GM21723 (cell line): Measurements from ENCODE around the gene TBX10.
"Not testable (repeated sequence)": the region's sequence is repeated elsewhere in the genome, so short reads cannot be mapped to it uniquely, and the experiment has no call there.

Experiments
- ATAC-seq: cut with Tn5 transposase; IDR thresholded peaks from one replicate; pipeline ENCODE4 v1.9.1; 2021; ENCODE audit warnings: mild to moderate bottlenecking, moderate library complexity; ENCODE audit not compliant: unreplicated experiment

TBX10 gene

DNA sequence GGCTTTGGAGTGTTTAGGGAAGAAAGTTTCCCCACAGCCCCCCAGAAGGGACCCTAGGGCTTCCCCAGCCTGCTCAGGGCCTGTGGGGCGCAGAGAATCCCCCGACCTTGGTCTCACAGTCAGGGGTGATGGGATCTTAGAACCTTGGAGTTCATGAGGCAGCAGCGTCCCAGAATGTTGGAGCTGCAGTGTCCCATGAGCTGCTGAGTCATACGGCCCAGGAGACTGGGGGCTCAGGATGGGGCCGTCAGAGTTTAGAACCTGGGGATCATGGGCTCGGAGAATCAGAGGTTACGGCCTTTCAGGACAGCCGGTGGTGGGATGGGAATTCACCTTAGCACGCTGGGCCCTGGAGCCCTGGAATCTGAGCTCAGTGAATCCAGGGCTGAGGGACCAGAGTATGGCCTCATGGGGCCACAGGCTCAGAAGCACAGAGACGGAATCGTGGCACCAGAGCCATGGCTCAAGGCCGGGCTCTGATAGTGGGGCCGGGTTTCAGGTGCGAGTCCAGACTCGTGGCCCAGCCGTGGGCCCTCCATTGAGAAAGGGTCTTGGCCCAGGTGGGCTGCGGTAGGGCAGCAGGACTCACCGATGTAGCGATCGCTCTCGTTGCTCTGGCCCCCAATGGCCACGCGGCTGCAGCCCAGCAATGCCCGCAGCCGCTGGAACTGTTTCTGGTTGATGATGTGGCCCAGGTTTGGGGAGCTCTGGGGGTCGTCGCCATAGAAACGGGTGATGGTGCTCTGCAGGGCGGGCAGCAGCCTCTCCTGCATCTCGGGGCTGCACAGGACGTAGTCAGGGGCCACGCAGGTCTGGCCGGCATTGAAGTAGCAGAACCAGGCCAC, 25.4 kb upstream of the TBX10 start:
- ATAC-seq: no peak

DNA sequence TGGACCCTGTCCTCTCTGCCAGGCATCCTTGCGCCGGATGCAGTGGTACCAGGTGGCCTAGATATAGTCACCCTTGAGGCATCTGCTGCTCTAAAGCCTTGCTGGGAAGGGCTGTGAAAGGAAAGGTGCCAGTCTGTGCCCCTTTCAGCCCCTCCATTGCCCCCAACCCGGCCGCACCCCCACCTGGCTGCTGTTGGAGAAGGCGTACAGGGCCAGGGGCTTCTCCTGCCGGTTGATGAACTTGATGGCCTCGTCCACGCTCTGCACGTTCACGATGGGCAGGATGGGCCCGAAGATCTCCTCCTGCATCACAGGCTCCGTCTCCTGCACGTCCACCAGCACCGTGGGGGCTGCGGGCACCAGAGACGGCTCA, 24.6 kb upstream of the TBX10 start:
- no peak for ATAC-seq

DNA sequence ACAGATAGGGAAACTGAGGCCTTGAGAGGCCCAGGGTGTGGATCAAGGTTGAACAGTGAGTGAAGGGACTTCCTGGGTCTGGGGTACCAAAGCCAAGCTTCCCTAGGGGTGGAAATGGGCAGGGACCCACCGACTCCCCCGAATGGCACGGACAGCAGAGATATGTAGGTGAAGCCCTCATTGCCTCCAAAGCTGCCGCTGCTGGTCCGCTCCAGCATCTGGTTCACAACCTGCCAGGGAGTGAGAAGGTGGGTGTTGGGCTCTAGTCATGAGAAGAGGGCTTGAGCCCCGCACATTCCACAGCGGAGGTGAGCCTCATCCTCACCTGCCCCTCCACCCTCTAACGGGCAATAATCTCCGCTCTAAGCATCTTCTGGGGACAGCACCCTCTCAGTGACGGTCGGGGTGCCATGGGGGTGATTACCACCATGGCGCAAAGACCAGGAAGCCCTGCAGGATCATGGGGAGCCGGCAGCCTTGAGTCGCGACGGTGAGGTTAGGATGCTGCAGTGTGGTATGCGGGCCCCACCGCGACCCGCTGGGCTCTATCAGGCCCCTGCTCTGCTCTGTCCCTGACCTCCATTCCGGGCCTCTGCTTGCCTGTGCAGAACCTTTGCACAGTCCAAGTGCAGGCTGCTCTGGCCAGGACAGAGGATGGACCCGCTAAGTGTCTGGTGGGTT, 24.1 kb upstream of the TBX10 start:
- no peak for ATAC-seq

DNA sequence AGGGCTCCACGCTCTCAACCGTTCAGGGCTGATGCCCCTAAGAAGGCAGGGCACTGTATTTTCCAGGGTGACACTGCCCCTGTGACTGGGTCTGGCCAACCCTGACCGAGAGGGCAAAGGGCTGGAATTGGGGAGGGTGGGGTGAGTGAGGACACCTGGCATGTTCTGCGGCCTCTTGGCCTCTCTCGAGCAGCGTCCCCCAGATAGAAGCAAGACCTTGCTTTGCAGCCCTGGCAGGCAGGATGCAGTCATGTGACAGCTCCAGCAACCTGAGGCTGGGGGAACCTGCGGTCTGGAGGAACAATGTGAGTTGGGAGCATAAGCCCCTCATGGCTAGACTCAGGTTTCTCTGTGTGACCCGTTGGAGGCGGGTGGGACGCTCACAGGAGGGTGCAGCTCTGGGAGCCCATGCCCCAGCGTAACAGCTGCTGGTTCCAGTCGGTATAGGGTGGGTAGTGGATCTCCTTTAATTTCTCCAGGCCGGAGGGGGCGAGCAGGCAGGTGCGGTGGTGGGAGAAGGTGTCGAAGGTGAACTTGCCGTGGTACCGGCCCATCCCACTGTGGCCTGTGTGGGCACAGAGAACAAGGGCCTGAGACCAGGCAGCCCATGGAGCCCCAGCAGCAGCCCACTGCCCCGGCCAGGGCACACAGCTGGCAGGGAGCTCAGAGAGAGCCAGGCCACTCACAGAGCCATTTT, 23.4 kb upstream of the TBX10 start:
- ATAC-seq: no peak

DNA sequence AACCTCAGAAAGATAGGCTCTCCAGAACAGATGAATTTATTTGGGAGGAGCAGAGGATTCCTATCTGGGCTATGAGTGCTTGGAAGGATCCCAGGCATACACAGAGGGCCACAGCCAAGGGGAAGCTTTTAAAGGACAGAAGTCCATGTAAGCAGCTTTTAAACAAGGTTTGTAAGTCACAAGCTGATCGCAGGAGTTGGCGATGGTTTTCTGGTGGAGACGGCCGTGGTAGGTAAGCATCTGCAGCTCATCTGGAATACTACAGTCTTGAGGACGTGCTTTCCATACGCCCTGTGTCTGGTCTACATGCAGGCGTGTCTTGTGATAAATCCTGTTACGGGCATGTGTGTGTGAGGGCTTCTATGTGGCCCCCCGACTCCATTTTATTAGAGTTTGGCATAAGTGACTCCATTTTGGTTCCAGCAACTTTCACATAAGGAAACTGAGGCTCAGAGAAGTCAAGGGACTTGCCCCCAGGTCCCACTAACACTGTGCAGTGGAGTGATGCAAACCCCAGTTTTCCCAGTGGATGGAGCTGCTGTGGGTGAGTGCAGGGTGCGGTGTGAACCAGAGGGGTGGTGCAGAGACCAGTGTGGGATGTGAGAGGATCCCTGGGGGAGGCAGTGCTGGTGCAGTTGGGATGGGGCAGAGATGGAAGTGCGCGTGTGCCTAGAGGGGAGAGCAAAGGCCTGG, 22.7 kb upstream of the TBX10 start:
- ATAC-seq: no peak

DNA sequence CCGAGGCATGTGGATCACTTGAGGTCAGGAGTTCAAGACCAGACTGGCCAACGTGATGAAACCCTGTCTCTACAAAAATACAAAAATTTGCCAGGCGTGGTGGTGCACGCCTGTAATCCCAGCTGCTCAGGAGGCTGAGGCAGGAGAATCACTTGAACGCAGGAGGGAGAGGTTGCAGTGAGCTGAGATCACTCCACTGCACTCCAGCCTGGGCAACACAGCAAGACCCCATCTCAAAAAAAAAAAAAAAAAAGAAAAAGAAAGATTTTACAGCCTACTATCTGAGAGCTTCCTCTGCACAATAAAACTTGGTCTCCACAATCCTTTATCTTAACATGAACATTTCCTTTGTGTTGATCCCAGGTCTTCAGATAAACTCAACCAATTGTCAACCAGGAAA, 21.2 kb upstream of the TBX10 start:
- not testable (repeated sequence) for ATAC-seq

DNA sequence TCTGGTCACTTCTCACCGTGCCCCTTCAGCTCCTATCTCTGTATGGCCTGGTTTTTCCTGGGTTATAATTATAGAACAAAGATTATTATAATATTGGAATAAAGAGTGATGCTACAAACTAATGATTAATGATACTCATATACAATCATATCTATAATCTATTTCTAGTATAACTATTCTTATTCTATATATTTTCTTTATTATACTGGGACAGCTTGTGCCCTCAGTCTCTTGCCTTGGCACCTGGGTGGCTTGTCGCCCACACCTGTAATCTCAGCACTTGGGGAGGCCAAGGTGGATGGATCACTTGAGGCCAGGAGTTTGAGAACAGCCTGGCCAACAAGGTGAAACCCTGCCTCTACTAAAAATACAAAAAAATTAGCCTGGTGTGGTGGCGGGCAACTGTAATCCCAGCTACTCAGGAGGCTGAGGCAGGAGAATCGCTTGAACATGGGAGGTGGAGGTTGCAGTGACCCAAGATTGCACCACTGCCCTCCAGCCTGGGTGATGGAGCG, 20.1 kb upstream of the TBX10 start:
- ATAC-seq: not testable (repeated sequence)

DNA sequence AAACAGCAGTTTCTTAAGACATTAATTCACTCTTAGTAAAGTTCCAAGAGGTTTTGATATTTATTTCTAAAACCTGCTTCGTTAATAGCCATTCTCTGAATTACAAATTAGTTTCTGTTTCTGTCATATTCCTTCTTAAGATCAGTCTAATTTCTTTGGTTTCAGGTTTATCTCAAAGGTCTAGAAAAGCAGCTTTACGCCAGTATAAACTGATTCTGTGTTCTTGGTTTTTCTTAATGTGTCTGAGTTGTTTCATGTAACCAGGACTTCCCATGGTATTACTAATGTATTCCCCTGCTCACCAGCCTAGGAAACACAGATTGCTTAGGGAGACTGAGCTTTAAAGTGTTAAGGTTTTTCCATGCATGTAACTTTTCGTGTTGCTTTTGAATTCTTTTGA, 17.7 kb upstream of the TBX10 start:
- no peak for ATAC-seq

DNA sequence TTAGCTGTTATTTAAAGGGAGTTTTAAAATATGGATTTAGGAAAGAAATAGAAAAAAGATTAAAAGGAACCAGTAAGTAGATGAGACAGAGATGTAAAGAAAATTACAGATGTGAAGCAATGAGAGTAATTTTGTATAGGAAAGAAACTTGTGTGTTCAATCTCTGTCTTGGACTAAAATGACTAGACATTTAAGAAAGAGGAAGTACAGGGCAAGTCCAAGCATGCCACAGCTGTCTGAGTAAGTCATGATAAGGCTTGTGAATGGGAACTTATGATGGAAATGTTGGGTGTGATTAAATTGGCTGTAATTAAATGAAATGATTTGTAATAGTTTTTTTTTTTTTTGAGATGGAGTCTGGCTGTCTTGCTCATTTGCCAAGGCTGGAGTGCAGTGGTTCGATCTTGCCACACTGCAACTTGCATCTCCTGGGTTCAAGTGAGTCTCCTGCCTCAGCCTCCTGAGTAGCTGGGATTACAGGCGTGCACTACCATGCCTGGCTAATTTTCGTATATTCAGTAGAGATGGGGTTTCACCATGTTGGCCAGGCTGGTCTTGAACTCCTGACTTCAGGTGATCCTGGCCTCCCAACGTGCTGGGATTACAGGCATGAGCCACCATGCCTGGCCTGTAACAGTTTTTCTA, 16.8 kb upstream of the TBX10 start:
- ATAC-seq: no peak

DNA sequence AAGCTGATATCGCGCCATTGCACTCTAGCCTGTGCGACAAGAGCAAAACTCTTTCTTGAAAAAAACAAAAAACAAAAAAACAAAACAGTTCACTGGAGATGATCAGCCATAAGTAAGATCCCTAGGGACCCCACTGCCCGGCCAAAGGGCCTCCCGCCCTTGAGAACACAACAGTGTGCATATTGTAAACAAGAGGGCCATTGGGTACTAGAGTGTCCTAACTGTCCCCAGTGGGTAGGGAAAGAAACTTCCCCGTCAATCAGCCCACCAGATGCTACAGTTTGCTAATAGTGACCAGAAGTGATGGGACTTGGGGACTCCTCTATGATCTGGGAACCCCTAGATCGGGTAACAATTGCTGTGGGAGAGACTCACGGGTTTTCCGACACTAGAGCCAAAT, 14.7 kb upstream of the TBX10 start:
- no peak for ATAC-seq

DNA sequence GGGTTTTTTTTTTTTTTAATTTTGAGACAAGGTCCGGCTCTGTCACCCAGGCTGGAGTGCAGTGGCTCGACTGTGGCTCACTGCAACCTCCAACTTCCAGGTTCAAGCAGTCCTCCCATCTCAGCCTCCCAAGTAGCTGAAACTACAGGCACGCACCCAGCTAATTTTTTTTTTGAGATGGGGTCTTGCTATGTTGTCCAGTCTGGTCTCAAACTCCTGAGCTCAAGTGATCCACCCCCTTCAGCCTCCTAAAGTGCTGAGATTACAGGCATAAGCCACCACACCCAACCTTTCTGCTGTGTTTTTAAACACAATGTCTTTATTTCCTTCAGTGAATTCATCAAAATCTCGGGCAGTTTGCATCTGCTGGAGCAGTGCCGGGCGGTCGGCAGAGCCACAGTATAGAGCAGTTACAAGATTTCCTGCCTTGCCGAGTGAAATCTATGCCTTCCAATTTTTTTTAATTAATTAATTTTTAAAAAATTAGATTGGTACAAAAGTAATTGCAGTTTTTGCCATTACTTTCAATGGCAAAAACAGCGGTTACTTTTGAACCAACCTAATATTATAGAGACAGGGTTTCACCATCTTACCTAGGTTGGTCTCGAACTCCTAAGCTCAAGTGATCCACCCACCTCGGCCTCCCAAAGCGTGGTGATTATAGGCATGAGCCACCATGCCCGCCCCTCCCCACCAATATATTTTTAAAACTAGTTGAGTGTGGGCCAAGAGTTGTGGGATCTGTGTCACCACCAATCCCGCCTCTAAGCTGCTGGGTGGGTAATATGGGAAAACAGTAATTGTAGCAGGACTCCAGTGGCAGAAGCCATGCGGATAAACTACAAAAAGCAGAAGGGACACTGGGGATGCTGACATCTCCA, 13.6 kb upstream of the TBX10 start:
- ATAC-seq: no peak

DNA sequence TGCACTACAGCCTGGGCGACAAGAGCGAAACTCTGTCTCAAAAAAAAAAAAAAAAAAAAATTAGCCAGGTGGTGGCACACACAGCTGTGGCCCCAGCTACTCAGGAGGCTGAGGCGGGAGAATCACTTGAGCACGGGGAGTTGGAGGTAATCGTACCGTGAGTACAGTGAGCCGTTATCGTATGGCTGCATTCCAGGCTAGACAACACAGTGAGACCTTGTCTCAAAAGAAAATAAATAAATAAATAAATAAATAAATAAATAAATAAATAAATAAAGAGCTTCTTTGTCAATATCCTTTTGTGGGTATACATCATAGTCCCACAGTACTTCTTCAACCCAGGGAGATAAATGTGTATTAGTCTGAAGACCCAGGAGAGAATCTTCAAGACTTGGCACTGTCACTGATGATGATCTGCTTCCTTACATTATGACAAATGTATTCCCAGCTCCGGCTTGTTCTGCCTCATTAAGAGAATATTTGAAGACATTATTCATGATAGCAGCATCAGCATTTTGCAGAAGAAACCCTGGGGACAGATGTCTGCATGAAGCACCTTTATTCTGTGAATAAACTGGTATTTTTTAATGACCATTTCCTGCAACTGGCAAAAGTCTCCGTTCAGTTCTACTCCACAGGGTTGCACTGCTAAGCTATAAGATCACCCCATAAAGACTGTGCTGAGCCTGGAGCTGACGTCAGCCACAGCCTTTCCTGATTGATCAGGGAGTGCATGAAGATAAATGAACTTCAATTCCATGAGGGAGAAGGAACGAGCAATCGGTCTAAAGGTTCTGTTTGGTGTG, 12.6 kb upstream of the TBX10 start:
- no peak for ATAC-seq

DNA sequence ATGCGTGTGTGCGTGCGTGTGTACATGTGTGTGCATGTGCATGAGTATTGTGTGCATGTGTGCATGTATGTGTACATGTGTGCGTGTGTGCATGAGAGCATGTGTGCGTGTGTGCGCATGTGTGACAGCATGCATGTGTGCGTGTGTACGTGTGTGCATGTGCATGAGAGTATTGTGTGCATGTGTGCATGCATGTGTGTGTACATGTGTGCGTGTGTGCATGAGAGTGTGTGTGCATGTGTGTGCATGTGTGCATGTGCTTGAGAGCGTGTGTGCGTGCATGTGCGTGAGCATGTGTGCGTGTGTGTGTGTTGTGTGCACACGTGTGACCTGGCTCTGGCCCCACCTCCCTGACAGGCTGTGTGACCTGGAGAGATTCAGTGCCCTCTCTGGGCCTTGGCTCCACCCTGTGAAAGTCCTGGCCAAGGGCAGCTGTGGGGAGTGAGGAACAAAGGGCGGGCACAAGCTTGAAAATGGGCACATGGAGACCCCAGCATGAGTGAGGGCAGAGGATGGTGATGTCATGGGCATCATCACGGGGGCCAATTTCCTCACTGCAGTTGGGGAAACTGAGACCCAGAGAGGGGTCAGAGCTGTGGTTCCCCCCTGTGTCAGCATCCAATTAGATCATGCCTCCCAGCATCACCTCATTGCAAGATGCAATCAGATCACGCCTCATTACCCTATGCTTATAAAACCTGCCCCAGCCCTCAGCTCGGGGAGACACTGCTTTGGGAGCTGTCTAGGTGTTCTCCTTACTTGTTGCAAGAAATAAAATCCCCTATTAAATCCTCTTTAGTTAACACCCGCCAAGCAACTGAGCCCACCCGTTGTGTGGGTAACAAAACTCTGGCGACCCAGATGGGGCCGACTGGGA, 10.3 kb upstream of the TBX10 start:
- ATAC-seq: no peak

DNA sequence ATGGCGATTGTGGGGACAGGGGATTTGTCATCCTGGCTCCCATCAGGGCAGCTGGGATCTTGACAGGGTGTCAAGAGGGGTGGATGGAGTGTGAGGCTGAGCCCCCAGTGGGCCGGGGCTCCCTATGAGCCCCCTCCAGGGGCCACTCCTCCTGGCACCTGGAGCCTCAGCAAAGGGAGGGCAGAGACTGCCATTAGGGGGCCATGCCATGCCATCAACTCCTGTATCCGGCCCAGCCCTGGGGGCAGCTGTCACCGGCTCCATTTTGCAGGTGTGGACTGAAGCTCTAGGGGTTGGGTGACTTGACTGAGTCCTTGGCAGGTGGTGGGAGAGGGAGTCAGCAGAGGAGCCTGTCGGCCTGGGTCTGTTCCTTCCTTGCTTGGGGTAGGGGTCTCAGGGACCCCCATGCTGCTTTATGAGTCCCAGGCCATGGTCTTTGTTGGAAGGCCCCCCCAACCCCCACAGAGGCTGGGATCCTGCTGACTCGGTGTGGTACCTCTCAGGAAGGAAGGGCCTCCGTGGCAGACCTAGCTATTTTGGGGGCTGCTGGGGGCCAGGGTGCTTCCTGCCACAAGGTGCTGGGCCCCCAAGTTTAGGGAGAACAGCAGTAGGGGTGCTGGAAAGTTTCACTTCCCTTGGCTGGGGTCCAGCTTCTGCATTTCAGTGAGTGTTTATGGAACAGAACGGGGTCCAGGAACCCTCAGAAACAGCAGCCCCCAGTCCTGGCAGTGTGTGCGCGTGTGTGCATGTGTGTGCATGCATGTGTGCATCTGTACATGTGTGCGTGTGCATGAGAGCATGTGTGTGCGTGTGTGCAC, 9.4 kb upstream of the TBX10 start:
- ATAC-seq: no peak

DNA sequence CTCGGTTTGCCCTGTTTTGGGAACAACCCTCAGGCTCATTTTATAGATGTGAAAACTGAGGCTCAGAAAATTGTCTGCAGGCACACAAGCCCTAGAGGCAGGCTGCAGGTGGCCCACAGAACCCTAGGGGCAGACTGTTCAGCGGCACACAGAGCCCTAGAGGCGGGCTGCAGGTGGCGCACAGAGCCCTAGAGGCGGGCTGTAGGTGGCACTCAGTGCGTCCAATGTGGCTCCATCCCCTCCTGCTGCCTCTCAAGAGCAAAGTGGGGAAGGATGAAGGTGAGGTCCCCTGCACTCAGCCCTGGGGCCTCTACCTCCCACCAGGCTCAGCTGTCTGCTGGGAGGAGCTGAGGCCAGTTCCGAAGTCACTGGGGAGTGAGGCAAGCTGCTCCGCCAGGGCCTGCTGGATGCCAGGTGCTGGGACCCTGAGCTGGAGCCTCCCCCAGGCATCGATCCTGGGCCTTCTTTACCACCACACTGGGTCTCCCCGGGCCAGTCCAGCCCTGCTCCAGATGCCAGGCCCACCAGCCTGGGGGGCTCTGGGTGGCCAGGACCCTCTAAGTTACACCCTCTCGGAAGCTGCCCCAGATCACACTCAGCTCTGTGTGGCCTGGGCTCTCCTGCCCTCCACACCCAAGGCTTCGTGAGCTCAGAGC, 8.7 kb upstream of the TBX10 start:
- no peak for ATAC-seq

DNA sequence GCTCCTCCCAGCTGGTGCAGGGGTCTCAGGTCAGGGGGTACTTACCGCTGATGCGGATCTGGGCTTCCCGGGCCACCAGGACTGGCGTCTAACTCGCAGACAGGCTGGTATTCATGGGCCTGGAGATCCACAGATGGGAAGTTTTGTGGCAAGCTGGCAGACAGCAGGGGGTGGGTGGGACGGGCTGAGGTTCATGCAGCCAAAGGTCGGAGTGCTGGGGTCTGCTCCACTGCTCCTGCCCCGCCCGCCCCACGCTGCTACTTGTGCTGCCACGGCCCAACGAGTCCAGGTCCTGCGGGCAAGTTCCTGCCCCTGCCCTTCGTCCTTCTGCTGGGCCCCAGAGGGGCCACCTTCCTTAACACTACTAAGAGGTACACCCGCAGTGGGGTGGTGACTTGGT, 7.9 kb upstream of the TBX10 start:
- no peak for ATAC-seq
